HG03159 (cell line): ENCODE data around the gene FXYD3.
"Not testable (repeated sequence)": the region's sequence is repeated elsewhere in the genome, so short reads cannot be mapped to it uniquely, and the experiment has no call there.

Experiments
- ATAC-seq: cut with Tn5 transposase; IDR thresholded peaks from one replicate; pipeline ENCODE4 v1.9.1; 2021; ENCODE audit warnings: mild to moderate bottlenecking, moderate library complexity; ENCODE audit not compliant: unreplicated experiment

FXYD3 gene

GRCh38 chr19:35140962-35141836 is 25.6 kb downstream of the FXYD3 start:
- ATAC-seq, result peak; percentile 64

GRCh38 chr19:35141837-35142605 is 26.4 kb downstream of the FXYD3 start:
- ATAC-seq, result peak; percentile 13

GRCh38 chr19:35142606-35143230 is 27.1 kb downstream of the FXYD3 start:
- no peak for ATAC-seq

GRCh38 chr19:35143231-35143715 is 27.6 kb downstream of the FXYD3 start, which contains the start of gene FXYD7:
TSS of gene FXYD7 (plus strand) at chr19:35143255. CDS start at chr19:35143334, 79 bp downstream.
- ATAC-seq, result no peak

- no peak for ATAC-seq
Observed at GRCh38 chr19:35143818-35144217, 28.2 kb downstream of the FXYD3 start.

GRCh38 chr19:35144259-35144599 is 28.6 kb downstream of the FXYD3 start:
- no peak for ATAC-seq

- no peak for ATAC-seq
Observed at GRCh38 chr19:35144600-35145436, 29.2 kb downstream of the FXYD3 start.

- ATAC-seq, result no peak
Observed at GRCh38 chr19:35146746-35147459, 31.3 kb downstream of the FXYD3 start.

- ATAC-seq, result no peak
Observed at GRCh38 chr19:35149463-35149862, 33.8 kb downstream of the FXYD3 start.

- ATAC-seq, result no peak
Observed at GRCh38 chr19:35150445-35150844, 34.8 kb downstream of the FXYD3 start.

- no peak for ATAC-seq
Observed at GRCh38 chr19:35151273-35152065, 35.8 kb downstream of the FXYD3 start.

- ATAC-seq, result not testable (repeated sequence)
Observed at GRCh38 chr19:35153129-35153522, 37.5 kb downstream of the FXYD3 start.

- ATAC-seq, result peak; percentile 61
Observed at GRCh38 chr19:35153701-35154524, 38.3 kb downstream of the FXYD3 start.

- no peak for ATAC-seq
Observed at GRCh38 chr19:35154525-35155406, 39.1 kb downstream of the FXYD3 start, which contains the start of gene FXYD5. TSS of gene FXYD5 (plus strand) at chr19:35154735. CDS start at chr19:35155551, 816 bp downstream.

- no peak for ATAC-seq
Observed at GRCh38 chr19:35155441-35155840, 39.8 kb downstream of the FXYD3 start.

- no peak for ATAC-seq
Observed at GRCh38 chr19:35155981-35156672, 40.5 kb downstream of the FXYD3 start.

GRCh38 chr19:35156673-35157014 is 41.0 kb downstream of the FXYD3 start:
- ATAC-seq, result no peak
